Measurements from ENCODE around the gene SFSWAP. TPM values are rescaled to one million over a fixed set of nuclear protein-coding genes. Genes with fewer than 3 reads are reported as not detected.

SFSWAP gene
- total RNA-seq, 1 experiment from 2014 or later, result 68.8 TPM

- intact Hi-C loops (cut with micrococcal nuclease), result no loop called here
- POLR2A ChIA-PET, result no interaction called here
- peaks cover 15% of the 10 kb centered on the region for H3K4me1 Mint-ChIP-seq (ENCODE audit: insufficient read depth, unreplicated experiment)
Observed at GRCh38 chr12:131684015-131684725, 26.7 kb upstream of the SFSWAP start.

GRCh38 chr12:131687346-131688125, 23.4 kb upstream of the SFSWAP start:
- H3K27ac Mint-ChIP-seq (ENCODE audit: low read depth, unreplicated experiment), result no peak overlapping the region
- no peak overlapping the region for H3K4me3 Mint-ChIP-seq (ENCODE audit: unreplicated experiment)
- no peak for DNase-seq (ENCODE audit: unreplicated experiment)
- ChIA-PET CTCF (no interaction called here), POLR2A (no interaction called here)
- H3K9me3 Mint-ChIP-seq (ENCODE audit: unreplicated experiment), result peaks cover 13% of the 10 kb centered on the region
- H3K27me3 Mint-ChIP-seq (ENCODE audit: insufficient read depth, unreplicated experiment), result peaks cover 19% of the 10 kb centered on the region
- H3K36me3 Mint-ChIP-seq (ENCODE audit: insufficient read depth, unreplicated experiment), result no peaks in the 10 kb centered on the region
- peaks cover 8% of the 10 kb centered on the region for H3K4me1 Mint-ChIP-seq (ENCODE audit: insufficient read depth, unreplicated experiment)
- intact Hi-C loops (cut with micrococcal nuclease), result no loop called here
- BruUV-seq (replicated peaks), result no TSS peak
- TF ChIP-seq CTCF (IDR thresholded peaks at IDR 0.05; ENCODE audit: unreplicated experiment), result no peak

More at GRCh38 chr12:131684015-131684725, 26.7 kb upstream of the SFSWAP start:
- CTCF ChIA-PET, result no interaction called here
- BruUV-seq (replicated peaks), result no TSS peak
- peaks cover 15% of the 10 kb centered on the region for H3K27me3 Mint-ChIP-seq (ENCODE audit: insufficient read depth, unreplicated experiment)
- peaks cover 12% of the 10 kb centered on the region for H3K9me3 Mint-ChIP-seq (ENCODE audit: unreplicated experiment)
- DNase-seq (ENCODE audit: unreplicated experiment), result no peak
- H3K27ac Mint-ChIP-seq (ENCODE audit: low read depth, unreplicated experiment), result no peak overlapping the region
- H3K36me3 Mint-ChIP-seq (ENCODE audit: insufficient read depth, unreplicated experiment), result no peaks in the 10 kb centered on the region
- H3K4me3 Mint-ChIP-seq (ENCODE audit: unreplicated experiment), result no peak overlapping the region
- TF ChIP-seq CTCF (IDR thresholded peaks at IDR 0.05; ENCODE audit: unreplicated experiment), result no peak

- Mint-ChIP-seq H3K9me3 (ENCODE audit: unreplicated experiment) (peaks cover 13% of the 10 kb centered on the region), H3K27ac (ENCODE audit: low read depth, unreplicated experiment) (no peak overlapping the region), H3K36me3 (ENCODE audit: insufficient read depth, unreplicated experiment) (no peaks in the 10 kb centered on the region), H3K4me3 (ENCODE audit: unreplicated experiment) (no peak overlapping the region), H3K27me3 (ENCODE audit: insufficient read depth, unreplicated experiment) (peaks cover 19% of the 10 kb centered on the region), H3K4me1 (ENCODE audit: insufficient read depth, unreplicated experiment) (peaks cover under 1% of the 10 kb centered on the region)
- intact Hi-C loops (cut with micrococcal nuclease), result no loop called here
- POLR2A ChIA-PET, result no interaction called here
- CTCF ChIA-PET, result no interaction called here
- no peak for TF ChIP-seq CTCF (IDR thresholded peaks at IDR 0.05; ENCODE audit: unreplicated experiment)
- no peak for DNase-seq (ENCODE audit: unreplicated experiment)
- no TSS peak for BruUV-seq (replicated peaks)
Observed at GRCh38 chr12:131688131-131688844, 22.6 kb upstream of the SFSWAP start.

GRCh38 chr12:131688845-131689154, 22.1 kb upstream of the SFSWAP start:
- no peak for TF ChIP-seq CTCF (IDR thresholded peaks at IDR 0.05; ENCODE audit: unreplicated experiment)
- H3K27me3 Mint-ChIP-seq (ENCODE audit: insufficient read depth, unreplicated experiment), result peaks cover 19% of the 10 kb centered on the region
- DNase-seq (ENCODE audit: unreplicated experiment), result no peak
- H3K36me3 Mint-ChIP-seq (ENCODE audit: insufficient read depth, unreplicated experiment), result no peaks in the 10 kb centered on the region
- no TSS peak for BruUV-seq (replicated peaks)
- H3K4me3 Mint-ChIP-seq (ENCODE audit: unreplicated experiment), result no peak overlapping the region
- peaks cover 13% of the 10 kb centered on the region for H3K9me3 Mint-ChIP-seq (ENCODE audit: unreplicated experiment)
- POLR2A ChIA-PET, result no interaction called here
- intact Hi-C loops (cut with micrococcal nuclease), result no loop called here
- no peaks in the 10 kb centered on the region for H3K4me1 Mint-ChIP-seq (ENCODE audit: insufficient read depth, unreplicated experiment)
- H3K27ac Mint-ChIP-seq (ENCODE audit: low read depth, unreplicated experiment), result no peak overlapping the region
- CTCF ChIA-PET, result no interaction called here

Data from MCF 10A (cell line).